Measurements from ENCODE around the gene NFATC2.
"Not testable (repeated sequence)": the region's sequence is repeated elsewhere in the genome, so short reads cannot be mapped to it uniquely, and the experiment has no call there.

Gene NFATC2

DNA sequence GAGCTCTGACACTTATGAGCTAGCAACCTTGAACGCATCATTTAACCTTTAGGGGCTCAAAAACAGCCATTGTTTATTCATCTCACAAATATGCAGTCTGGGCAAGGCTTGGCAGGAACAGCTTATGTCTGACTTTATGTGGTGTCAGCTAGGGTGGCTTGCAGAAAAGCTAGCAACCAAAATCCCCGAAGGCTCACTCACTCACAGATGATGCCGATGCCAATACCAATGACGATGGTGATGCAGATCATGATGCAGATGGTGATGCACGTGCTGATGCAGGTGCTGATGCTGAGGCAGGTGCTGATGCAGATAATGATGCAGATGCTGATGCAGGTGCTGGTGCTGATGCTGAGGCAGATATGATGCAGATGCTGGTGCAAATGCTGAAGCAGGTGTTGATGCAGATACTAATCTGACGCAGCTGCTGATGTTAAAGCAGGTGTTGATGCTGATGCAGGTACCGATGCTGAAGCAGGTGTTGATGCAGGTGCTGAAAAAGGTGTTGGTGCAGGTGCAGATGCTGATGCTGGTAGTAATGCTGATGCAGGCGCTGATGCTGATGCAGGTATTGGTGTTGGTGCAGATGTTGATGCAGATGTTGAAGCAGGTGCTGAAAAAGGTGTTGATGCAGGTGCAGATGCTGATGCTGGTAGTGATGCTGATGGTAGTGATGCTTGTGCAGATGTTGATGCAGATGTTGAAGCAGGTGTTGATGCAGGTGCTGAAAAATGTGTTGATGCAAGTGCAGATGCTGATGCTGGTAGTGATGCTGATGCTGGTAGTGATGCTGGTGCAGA lies 195.6 kb downstream of the NFATC2 start:
- DNase-seq, result no peak

- DNase-seq, result no peak
Observed at GRCh38 chr20:51345601-51346101, 196.9 kb downstream of the NFATC2 start.

DNA sequence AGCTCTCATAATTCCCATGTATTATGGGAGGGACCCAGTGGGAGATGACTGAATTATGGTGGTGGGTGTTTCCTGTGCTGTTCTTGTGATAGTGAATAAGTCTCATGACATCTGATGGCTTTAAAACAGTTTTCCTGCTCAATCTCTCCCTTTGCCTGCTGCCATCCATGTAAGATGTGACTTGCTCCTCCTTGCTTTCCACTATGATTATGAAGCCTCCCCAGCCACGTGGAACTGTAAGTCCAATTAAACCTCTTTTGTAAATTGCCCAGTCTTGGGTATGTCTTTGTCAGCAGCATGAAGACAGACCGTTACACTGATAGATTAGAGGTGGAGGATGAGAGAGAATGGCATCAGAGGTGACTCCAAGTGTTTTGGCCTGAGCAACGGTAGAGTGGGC lies 198.7 kb downstream of the NFATC2 start:
- not testable (repeated sequence) for DNase-seq

GRCh38 chr20:51342510-51343236 lies 199.8 kb downstream of the NFATC2 start:
- no peak for DNase-seq

DNA sequence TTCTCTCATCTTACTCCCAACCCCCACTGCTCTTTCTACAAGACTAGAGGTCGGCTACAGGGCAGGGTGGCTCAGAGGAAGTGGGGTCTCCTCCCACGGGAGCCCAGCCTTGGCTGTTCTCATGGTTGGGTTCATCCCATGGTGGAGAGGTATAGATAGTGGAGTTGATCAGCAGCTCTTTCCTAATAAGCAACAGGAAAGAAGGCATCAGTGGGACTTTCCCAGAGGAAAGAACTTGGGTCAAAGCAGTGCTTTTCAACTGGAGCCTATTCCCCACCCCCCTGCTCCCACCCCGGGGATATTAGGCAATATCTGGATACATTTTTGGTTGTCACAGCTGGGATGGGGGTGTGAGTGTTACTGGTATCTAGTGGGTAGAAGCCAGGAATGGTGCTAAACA lies 200.9 kb downstream of the NFATC2 start:
- no peak for DNase-seq

DNA sequence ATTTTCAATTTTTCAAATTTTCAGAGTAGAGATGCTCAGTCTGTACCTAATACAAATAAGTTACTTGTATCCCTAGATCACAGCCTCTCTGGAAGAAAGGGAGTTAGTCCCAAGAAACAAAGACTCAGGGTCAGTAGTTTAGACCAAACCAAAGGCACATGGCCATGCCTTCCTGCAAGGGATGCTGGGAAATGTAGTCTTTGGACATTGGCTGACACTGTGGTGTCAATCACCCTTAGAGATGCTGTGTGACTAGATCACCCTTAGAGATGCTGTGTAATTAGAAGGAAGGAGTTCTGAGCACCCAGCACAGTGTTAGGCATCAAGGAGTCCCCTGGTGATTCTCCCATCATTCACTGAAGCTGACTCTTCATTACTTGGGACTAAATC lies 202.1 kb downstream of the NFATC2 start:
- DNase-seq, result peak; percentile 43

GRCh38 chr20:51339721-51340450 lies 202.6 kb downstream of the NFATC2 start:
- DNase-seq, result no peak

GRCh38 chr20:51338692-51339440 lies 203.7 kb downstream of the NFATC2 start:
- no peak for DNase-seq

DNA sequence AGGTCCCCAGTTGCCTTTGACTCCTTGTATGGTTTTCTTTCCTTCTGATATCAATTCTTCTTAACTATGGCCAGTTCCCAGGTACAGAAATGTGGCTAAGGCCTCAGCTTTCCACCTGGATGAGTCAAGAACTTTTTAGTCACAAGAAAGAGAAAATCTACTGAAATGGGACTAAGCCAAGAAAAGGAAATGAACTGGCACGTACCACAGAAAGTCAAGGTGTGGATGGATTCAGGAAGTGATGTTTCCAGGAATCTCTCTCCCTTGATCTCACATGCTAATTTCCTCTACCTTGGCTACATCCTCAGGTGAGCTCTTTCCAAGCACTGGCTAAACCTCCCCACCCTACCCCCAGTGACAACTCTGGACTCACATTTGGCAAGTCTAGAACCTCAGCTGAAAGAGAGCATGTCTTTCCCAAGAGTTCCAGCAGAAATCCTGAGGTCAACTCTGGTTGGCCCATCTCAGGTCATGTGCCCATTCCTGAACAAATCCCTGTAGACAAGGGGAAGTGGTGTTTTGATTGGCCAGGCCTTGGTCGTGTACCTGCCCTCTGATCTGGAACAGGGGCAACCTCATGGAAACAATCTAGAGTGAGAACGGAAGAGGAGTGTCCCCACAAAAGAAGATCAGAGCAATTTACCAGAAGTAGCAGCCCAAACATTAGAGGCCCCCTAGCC lies 205.3 kb downstream of the NFATC2 start:
- no peak for DNase-seq
